A673 (cell line): ENCODE measurements around the gene ETFDH. TPM values are rescaled to one million over a fixed set of nuclear protein-coding genes. Genes with fewer than 3 reads are reported as not detected.

Experiments used
- BruUV-seq: library from RNA; stranded (reverse); fragments of 400-500 nt; replicated peaks from 2 replicates; lab custom pipeline; 2021; lab: Mats Ljungman, UMichigan
- CTCF ChIA-PET: fragments of 300-600 bp; sonication (Branson Sonifier 250); formaldehyde crosslinking; loops from one replicate; lab custom pipeline; 2022; ENCODE audit warnings: antibody characterized with exemption; lab: Charles Lee
- POLR2A ChIA-PET: fragments of 300-600 bp; sonication (Branson Sonifier 250); formaldehyde crosslinking; loops from one replicate; lab custom pipeline; 2022; ENCODE audit warnings: antibody characterized with exemption; ENCODE audit not compliant: low non-redundant PET; lab: Charles Lee
- DNase-seq: peaks from one replicate; pipeline ENCODE4 v3.0.0-alpha.2; 2015; ENCODE audit warnings: low spot score
- H3K27ac ChIP-seq: fragments of 200-600 bp; sonication (generic); 2 replicates; pipeline ENCODE4 v1.5.1; 2016; ENCODE audit warnings: mixed run types, low read depth, mild to moderate bottlenecking, mixed read lengths, antibody characterized with exemption, low read length; ENCODE audit not compliant: poor library complexity, severe bottlenecking
- H3K27me3 ChIP-seq: fragments of 200-600 bp; sonication (generic); replicated peaks from 2 replicates; pipeline ENCODE4 v1.6.1; 2017; ENCODE audit warnings: mixed run types, low read depth, mild to moderate bottlenecking, mixed read lengths, antibody characterized with exemption, low read length; ENCODE audit not compliant: insufficient read depth, poor library complexity
- H3K36me3 ChIP-seq: fragments of 200-600 bp; sonication (generic); 2 replicates; pipeline ENCODE4 v1.6.1; 2016; ENCODE audit warnings: mixed run types, mild to moderate bottlenecking, mixed read lengths, antibody characterized with exemption, low read length; ENCODE audit not compliant: insufficient read depth, poor library complexity, severe bottlenecking
- H3K4me1 ChIP-seq: fragments of 200-600 bp; sonication (generic); 2 replicates; pipeline ENCODE4 v1.6.1; 2017; ENCODE audit warnings: mixed run types, mild to moderate bottlenecking, mixed read lengths, antibody characterized with exemption, low read length; ENCODE audit not compliant: insufficient read depth, poor library complexity, severe bottlenecking
- H3K4me3 ChIP-seq: fragments of 200-600 bp; sonication (generic); 2 replicates; pipeline ENCODE4 v1.5.1; 2016; ENCODE audit warnings: low read depth, mixed run types, mild to moderate bottlenecking, mixed read lengths, low read length; ENCODE audit not compliant: poor library complexity, severe bottlenecking
- H3K9me3 ChIP-seq: fragments of 200-600 bp; sonication (generic); 2 replicates; pipeline ENCODE4 v1.6.1; 2016; ENCODE audit warnings: mixed run types, low read depth, mild to moderate bottlenecking, mixed read lengths, antibody characterized with exemption, low read length; ENCODE audit not compliant: poor library complexity, severe bottlenecking
- CTCF ChIP-seq: fragments of 300-800, 200-600 bp; sonication (generic); conservative IDR thresholded peaks from 2 replicates; pipeline ENCODE4 v1.5.1; 2017; ENCODE audit warnings: low read depth, mild to moderate bottlenecking, antibody characterized with exemption, low read length, moderate library complexity, mixed read lengths
- EZH2 ChIP-seq: fragments of 200-600 bp; sonication (generic); IDR thresholded peaks from 2 replicates; pipeline ENCODE4 v1.6.1; 2017; ENCODE audit warnings: borderline replicate concordance, low read depth, mild to moderate bottlenecking, mixed read lengths, antibody characterized with exemption, low read length; ENCODE audit not compliant: poor library complexity, severe bottlenecking
- intact Hi-C: fragments of 100-400 bp; cut with micrococcal nuclease; formaldehyde crosslinking; loops from one replicate; pipeline ENCODE4 v1.10.0; 2022; ENCODE audit not compliant: unreplicated experiment
- total RNA-seq: library from RNA; stranded (reverse); gene quantifications from 2 replicates; pipeline ENCODE4 v1.2.3, GENCODE V29; 2021

Gene ETFDH
- total RNA-seq, 1 experiment from 2014 or later: 39.0 TPM

- Histone ChIP-seq H3K4me1 (peaks cover 14% of the 10 kb centered on the region), H3K27ac (no peak overlapping the region), H3K9me3 (no peaks in the 10 kb centered on the region), H3K4me3 (no peak overlapping the region), H3K36me3 (peaks cover 39% of the 10 kb centered on the region), H3K27me3 (no peaks in the 10 kb centered on the region)
- intact Hi-C loops: no loop called here
- no peak for DNase-seq
- no TSS peak for BruUV-seq
- ChIA-PET CTCF (no interaction called here), POLR2A (no interaction called here)
- TF ChIP-seq EZH2 (no peak), CTCF (no peak)
Measured at GRCh38 chr4:158669310-158669709, 2.8 kb upstream of the ETFDH start.

GRCh38 chr4:158670975-158671664, 976 bp upstream of the ETFDH start:
- intact Hi-C loops: no loop called here

GRCh38 chr4:158671665-158671914, 506 bp upstream of the ETFDH start, which contains the start of gene C4orf46:
Gene C4orf46 (minus strand): TSS chr4:158671887. CDS start chr4:158671801, 86 bp downstream.
- DNase-seq: no peak
- Histone ChIP-seq H3K4me1 (peaks cover 14% of the 10 kb centered on the region), H3K27me3 (no peaks in the 10 kb centered on the region), H3K9me3 (no peaks in the 10 kb centered on the region), H3K4me3 (peak within 1 kb of the TSS; percentile 85), H3K27ac (peak within 1 kb of the TSS; percentile 92), H3K36me3 (peaks cover 26% of the 10 kb centered on the region)
- no peak for TF ChIP-seq CTCF
- no peak for TF ChIP-seq EZH2
- intact Hi-C loops: no loop called here
- BruUV-seq: no TSS peak
- POLR2A ChIA-PET: no interaction called here
- CTCF ChIA-PET: no interaction called here

More at GRCh38 chr4:158670975-158671664, 976 bp upstream of the ETFDH start:
- no peak for TF ChIP-seq EZH2
- no peak for TF ChIP-seq CTCF
- Histone ChIP-seq H3K4me3 (peak overlapping the region; percentile 85), H3K9me3 (no peaks in the 10 kb centered on the region), H3K27me3 (no peaks in the 10 kb centered on the region), H3K36me3 (peaks cover 31% of the 10 kb centered on the region), H3K27ac (peak overlapping the region; percentile 92), H3K4me1 (peaks cover 14% of the 10 kb centered on the region)
- no TSS peak for BruUV-seq
- DNase-seq: peak; percentile 89
- ChIA-PET POLR2A (no interaction called here), CTCF (no interaction called here)
